Measurements from ENCODE around the gene STXBP5L. TPM values are rescaled to one million over a fixed set of nuclear protein-coding genes. Genes with fewer than 3 reads are reported as not detected.
"Not testable (repeated sequence)": the region's sequence is repeated elsewhere in the genome, so short reads cannot be mapped to it uniquely, and the experiment has no call there.

STXBP5L gene
- total RNA-seq, 4 donors from 2014 or later: not detected

DNA sequence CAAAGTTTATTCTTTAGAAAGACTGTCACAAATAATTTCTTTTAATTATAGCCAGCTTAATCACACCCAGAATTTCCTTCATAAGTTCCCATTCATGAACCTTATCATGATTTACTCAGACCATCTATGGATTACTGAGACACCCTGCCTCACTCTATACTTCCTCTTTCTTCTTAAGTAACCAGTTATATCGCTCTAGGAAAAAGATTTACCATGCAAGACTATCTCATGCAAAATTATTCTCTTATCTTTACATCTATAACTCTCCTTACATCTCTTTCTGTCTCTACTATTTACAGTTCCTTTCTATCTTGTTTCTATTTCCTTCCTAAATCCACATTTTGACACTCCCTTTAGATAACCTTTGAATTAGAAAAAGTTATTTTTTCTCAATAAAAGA, 321.0 kb downstream of the STXBP5L start:
- ATAC-seq (ENCODE audit: low FRiP score): no peak
- DNase-seq (ENCODE audit: low spot score): no peak
- TF ChIP-seq, protein P1, sequence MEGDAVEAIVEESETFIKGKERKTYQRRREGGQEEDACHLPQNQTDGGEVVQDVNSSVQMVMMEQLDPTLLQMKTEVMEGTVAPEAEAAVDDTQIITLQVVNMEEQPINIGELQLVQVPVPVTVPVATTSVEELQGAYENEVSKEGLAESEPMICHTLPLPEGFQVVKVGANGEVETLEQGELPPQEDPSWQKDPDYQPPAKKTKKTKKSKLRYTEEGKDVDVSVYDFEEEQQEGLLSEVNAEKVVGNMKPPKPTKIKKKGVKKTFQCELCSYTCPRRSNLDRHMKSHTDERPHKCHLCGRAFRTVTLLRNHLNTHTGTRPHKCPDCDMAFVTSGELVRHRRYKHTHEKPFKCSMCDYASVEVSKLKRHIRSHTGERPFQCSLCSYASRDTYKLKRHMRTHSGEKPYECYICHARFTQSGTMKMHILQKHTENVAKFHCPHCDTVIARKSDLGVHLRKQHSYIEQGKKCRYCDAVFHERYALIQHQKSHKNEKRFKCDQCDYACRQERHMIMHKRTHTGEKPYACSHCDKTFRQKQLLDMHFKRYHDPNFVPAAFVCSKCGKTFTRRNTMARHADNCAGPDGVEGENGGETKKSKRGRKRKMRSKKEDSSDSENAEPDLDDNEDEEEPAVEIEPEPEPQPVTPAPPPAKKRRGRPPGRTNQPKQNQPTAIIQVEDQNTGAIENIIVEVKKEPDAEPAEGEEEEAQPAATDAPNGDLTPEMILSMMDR (IDR thresholded peaks at IDR 0.05): no peak

DNA sequence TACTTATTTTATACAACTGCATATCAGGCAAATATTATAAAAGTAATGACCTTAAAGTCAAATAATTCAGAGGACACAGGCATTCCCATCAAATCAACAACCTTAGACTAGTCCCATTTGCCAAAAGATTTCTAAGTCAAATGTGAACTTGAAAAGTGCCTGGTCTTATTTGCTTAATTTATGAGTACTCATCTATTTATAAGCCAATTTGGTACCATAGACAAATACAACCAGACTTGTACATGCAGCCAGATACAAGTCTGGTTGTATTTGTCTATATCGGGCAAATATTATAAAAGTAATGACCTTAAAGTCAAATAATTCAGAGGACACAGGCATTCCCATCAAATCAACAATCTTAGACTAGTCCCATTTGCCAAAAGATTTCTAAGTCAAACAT, 322.2 kb downstream of the STXBP5L start:
- not testable (repeated sequence) for DNase-seq (ENCODE audit: low spot score); ATAC-seq (ENCODE audit: low FRiP score)

DNA sequence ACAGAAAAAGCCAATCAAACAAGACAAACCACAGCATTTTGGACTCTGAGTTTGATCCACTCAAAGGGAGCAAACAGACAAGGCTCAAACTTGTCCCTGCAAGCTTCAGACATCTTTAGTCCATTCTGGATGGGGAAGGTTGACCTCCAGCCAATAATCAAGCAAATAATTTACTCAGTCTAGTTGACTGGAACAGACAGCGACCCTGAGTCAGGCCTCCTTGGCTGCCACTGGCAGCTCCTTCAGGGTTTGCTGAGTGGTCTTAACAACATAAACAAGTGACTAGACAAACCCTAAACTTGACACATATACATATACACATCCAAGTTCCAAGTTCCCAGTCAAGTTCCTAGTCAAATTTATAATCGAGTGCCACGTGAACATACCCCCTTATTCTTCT, 323.9 kb downstream of the STXBP5L start:
- DNase-seq (ENCODE audit: low spot score) (no peak), ATAC-seq (ENCODE audit: low FRiP score) (no peak)
- TF ChIP-seq, protein P1 (IDR thresholded peaks at IDR 0.05): no peak

DNA sequence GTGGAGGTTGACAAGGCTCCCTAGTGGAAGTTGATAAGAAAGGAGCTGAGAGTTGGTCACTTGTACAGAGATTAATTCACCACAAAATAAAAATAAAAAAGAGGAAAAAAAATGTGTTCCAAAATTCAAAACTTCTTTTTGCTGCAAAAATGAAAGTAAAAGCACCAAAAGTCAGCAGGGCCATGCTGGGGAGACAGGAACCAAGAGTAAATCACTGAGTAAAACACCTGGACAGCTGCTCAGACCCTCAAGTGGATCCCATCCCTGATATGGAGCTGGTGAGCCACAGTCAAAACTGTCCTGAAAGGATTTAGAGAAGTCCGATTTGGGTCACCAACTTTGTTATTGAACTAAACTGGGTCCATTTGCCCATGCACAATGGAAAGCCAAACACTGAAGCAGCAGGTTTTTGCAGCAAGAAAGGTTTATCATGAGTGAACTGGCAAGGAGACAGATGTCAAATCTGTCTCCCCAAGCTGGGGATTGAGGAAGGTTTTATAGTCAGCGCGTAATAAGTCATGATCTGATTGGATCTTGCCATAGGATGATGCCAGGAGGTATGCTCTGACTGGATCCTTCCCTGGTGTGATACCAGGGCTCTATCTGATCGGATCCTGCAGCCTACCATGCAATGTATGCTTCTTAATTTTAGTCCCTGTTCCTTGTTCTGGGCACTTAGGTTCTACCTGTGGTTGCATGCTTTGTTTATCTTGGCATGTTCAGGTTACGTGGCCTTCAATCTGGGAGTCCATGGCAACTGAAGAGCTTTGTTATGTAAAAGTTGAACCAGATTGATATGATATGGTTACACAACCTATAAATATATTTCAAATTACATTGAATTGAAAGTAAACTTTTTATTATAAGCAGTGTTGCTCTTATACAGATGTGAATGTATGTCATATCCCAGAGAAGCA, 324.6 kb downstream of the STXBP5L start:
- no peak for DNase-seq (ENCODE audit: low spot score)
- ATAC-seq (ENCODE audit: low FRiP score): no peak
- TF ChIP-seq, protein P1 (IDR thresholded peaks at IDR 0.05): no peak

DNA sequence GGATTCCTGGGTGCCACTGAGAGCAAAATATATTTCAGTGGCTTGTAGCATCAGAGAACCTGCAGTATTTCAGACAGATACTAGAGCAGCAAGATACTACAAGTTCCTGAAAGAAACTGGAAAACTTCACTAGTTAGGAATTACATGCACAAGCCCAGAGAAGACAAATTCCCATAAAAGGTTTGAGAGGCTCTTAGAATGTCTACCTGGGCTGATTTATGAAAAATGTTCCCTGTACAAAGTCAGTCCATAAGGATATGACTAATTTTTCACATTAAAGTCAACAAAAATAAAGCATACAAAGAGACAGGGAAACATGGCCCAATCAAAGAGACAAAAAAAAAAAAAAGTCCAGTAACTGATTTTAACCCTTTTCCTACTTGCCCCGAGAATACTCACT, 335.2 kb downstream of the STXBP5L start:
- ATAC-seq (ENCODE audit: low FRiP score) (no peak), DNase-seq (ENCODE audit: low spot score) (no peak)
- TF ChIP-seq, protein P1 (IDR thresholded peaks at IDR 0.05): no peak

DNA sequence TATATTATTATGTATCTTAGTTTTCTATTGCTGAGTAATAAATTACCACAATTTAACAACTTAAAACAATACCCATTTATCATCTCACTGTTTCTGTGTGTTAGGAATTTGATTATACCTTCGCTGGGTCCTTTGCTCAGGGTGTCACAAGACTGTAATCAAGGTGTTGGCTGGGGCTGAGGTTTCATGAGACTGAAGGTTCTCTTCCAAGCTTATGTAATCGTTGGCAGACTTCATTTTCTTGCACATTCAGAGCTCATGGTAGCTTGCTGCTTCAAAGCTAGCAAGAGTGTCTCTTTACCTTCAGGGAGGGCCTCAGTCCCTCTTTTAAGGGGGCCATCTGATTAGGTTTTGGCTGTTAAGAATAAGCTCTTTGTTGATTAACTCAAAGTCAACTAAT, 344.7 kb downstream of the STXBP5L start:
- DNase-seq (ENCODE audit: low spot score): no peak
- TF ChIP-seq, protein P1 (IDR thresholded peaks at IDR 0.05): no peak
- no peak for ATAC-seq (ENCODE audit: low FRiP score)

DNA sequence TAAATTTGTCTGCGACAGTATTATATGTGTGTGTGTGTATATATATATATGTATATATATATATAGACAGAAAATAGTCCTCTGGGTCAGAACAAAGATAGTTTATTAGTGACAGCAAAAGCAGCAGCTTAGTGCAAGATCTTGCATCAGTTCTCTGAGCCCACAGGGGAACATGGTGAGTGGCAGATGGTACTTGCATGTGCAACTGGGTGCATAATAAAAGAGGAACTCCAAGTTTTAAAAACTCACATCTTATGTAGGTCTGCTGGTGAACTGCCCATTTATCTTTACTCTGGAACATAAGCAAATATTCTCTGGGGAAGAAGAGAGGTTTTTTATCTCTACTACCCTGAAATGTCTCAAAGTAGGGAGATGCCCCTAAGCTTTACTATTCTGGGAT, 361.4 kb downstream of the STXBP5L start:
- no peak for DNase-seq (ENCODE audit: low spot score)
- TF ChIP-seq, protein P1 (IDR thresholded peaks at IDR 0.05): no peak
- no peak for ATAC-seq (ENCODE audit: low FRiP score)

Measured in omental fat pad (tissue), 4 donors.